ENCODE data around the gene ZNF391. TPM values are rescaled to one million over a fixed set of nuclear protein-coding genes. Genes with fewer than 3 reads are reported as not detected.
"Not testable (repeated sequence)": the region's sequence is repeated elsewhere in the genome, so short reads cannot be mapped to it uniquely, and the experiment has no call there.

The ZNF391 gene
- total and polyA plus RNA-seq, 3 donors from 2014 or later: 11.8 to 13.1 (median 12.5) TPM

DNA sequence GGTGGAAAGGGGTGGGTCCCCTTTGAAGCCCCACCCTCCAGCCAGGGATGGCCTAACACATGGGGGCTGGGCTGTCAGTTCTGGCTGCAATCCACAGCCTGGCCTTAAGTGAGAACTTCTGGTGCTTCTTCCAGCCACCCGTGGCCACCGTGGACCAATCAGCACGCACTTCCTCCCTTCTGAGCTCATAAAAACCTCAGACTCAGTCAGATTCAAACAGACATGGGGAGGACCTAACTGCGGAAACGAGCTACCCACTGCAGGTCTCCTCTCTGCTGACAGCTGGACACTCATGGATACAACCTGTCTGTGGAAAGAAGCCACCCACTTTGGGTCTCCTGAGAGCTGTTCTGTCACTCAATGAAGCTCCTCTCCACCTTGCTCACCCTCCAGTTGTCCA, 20.4 kb upstream of the ZNF391 start:
- 93 to 96% methylated on average over 5 of the region's 5 CpGs for WGBS, 2 donors
- intact Hi-C loops (cut with DNase I; ENCODE audit: low total_unique reads): no loop called here
- Histone ChIP-seq H3K27me3 (no peaks in the 10 kb centered on the region), H3K27ac (no peak overlapping the region), H3K36me3 (ENCODE audit: low read depth, missing control alignments) (no peaks in the 10 kb centered on the region), H3K4me1 (no peaks in the 10 kb centered on the region), H3K4me3 (no peak overlapping the region), H3K9me3 (no peaks in the 10 kb centered on the region)
- no peak for DNase-seq
- TF ChIP-seq CTCF (IDR thresholded peaks at IDR 0.05): no peak
- TF ChIP-seq POLR2A (IDR thresholded peaks at IDR 0.05): no peak

- no peak overlapping the region for H3K4me3 ChIP-seq
- H3K9me3 ChIP-seq: no peaks in the 10 kb centered on the region
- 88 to 98% methylated on average over 4 of the region's 4 CpGs for WGBS, 2 donors
- TF ChIP-seq POLR2A (IDR thresholded peaks at IDR 0.05) (no peak), CTCF (IDR thresholded peaks at IDR 0.05) (no peak)
- no peak for DNase-seq
- H3K27ac ChIP-seq: no peak overlapping the region
- H3K4me1 ChIP-seq: peaks cover 3% of the 10 kb centered on the region
- H3K27me3 ChIP-seq: no peaks in the 10 kb centered on the region
- intact Hi-C loops (cut with DNase I; ENCODE audit: low total_unique reads): no loop called here
- H3K36me3 ChIP-seq (ENCODE audit: low read depth, missing control alignments): no peaks in the 10 kb centered on the region
Measured at GRCh38 chr6:27370391-27370790, 18.2 kb upstream of the ZNF391 start.

- 0 to 2% methylated on average over 6 to 31 of the region's 31 CpGs for WGBS, 2 donors
- H3K36me3 ChIP-seq (ENCODE audit: low read depth, missing control alignments): no peaks in the 10 kb centered on the region
- peak; percentile 88 for DNase-seq
- peak overlapping the region; percentile 71 to 79 for H3K4me3 ChIP-seq
- no peaks in the 10 kb centered on the region for H3K9me3 ChIP-seq
- TF ChIP-seq POLR2A (IDR thresholded peaks at IDR 0.05): no peak
- no peak for TF ChIP-seq CTCF (IDR thresholded peaks at IDR 0.05)
- peaks cover 3% of the 10 kb centered on the region for H3K4me1 ChIP-seq
- peak overlapping the region in 1 of 2 donors; percentile 70 for H3K27ac ChIP-seq
- no peaks in the 10 kb centered on the region for H3K27me3 ChIP-seq
- intact Hi-C loops (cut with DNase I; ENCODE audit: low total_unique reads): no loop called here
Measured at GRCh38 chr6:27374824-27375612, 13.5 kb upstream of the ZNF391 start.

- H3K27ac ChIP-seq: no peak overlapping the region
- H3K27me3 ChIP-seq: no peaks in the 10 kb centered on the region
- WGBS, 2 donors: 14 to 31% methylated on average over 7 of the region's 7 CpGs
- peak overlapping the region; percentile 71 to 79 for H3K4me3 ChIP-seq
- no peak for TF ChIP-seq POLR2A (IDR thresholded peaks at IDR 0.05)
- TF ChIP-seq CTCF (IDR thresholded peaks at IDR 0.05): no peak
- H3K36me3 ChIP-seq (ENCODE audit: low read depth, missing control alignments): no peaks in the 10 kb centered on the region
- H3K4me1 ChIP-seq: peaks cover 3% of the 10 kb centered on the region
- DNase-seq: no peak
- H3K9me3 ChIP-seq: no peaks in the 10 kb centered on the region
- intact Hi-C loops (cut with DNase I; ENCODE audit: low total_unique reads): no loop called here
Measured at GRCh38 chr6:27375613-27376079, 12.9 kb upstream of the ZNF391 start.

GRCh38 chr6:27378406-27378805, 10.2 kb upstream of the ZNF391 start:
- H3K27me3 ChIP-seq; intact Hi-C loops (cut with DNase I; ENCODE audit: low total_unique reads); H3K9me3 ChIP-seq; H3K4me3 ChIP-seq; H3K27ac ChIP-seq; H3K4me1 ChIP-seq; H3K36me3 ChIP-seq (ENCODE audit: low read depth, missing control alignments); DNase-seq: not testable (repeated sequence)
- 64 to 71% methylated on average over 4 of the region's 4 CpGs for WGBS, 2 donors

DNA sequence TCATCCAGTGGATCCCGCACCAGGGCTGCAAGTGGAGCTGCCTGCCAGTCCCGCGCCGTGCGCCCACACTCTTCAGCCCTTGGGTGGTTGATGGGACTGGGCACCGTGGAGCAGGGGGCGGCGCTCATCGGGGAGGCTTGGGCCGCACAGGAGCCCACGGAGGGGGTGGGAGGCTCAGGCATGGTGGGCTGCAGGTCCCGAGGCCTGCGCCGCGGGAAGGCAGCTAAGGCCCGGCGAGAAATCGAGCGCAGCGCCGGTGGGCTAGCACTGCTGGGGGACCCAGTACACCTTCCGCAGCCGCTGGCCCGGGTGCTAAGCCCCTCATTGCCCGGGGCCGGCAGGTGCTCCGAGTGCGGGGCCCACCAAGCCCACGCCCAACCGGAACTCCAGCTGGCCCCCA, 7.6 kb upstream of the ZNF391 start:
- H3K27ac ChIP-seq; H3K9me3 ChIP-seq; DNase-seq; H3K36me3 ChIP-seq (ENCODE audit: low read depth, missing control alignments); H3K27me3 ChIP-seq; H3K4me1 ChIP-seq; intact Hi-C loops (cut with DNase I; ENCODE audit: low total_unique reads): not testable (repeated sequence)
- WGBS, 2 donors: 60 to 83% methylated on average over 5 to 29 of the region's 30 CpGs
- peak overlapping the region in 1 of 2 donors; percentile 29 for H3K4me3 ChIP-seq
